Fibroblast of gingiva (primary cell): ENCODE measurements around the gene OR2T6.
"Not testable (repeated sequence)": the region's sequence is repeated elsewhere in the genome, so short reads cannot be mapped to it uniquely, and the experiment has no call there.

Source experiments
- DNase-seq: peaks from one replicate; pipeline ENCODE4 v3.0.0-alpha.2; 2011; ENCODE audit warnings: low read depth

The OR2T6 gene, protein sequence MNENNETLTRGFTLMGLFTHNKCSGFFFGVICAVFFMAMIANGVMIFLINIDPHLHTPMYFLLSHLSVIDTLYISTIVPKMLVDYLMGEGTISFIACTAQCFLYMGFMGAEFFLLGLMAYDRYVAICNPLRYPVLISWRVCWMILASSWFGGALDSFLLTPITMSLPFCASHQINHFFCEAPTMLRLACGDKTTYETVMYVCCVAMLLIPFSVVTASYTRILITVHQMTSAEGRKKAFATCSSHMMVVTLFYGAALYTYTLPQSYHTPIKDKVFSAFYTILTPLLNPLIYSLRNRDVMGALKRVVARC

DNA sequence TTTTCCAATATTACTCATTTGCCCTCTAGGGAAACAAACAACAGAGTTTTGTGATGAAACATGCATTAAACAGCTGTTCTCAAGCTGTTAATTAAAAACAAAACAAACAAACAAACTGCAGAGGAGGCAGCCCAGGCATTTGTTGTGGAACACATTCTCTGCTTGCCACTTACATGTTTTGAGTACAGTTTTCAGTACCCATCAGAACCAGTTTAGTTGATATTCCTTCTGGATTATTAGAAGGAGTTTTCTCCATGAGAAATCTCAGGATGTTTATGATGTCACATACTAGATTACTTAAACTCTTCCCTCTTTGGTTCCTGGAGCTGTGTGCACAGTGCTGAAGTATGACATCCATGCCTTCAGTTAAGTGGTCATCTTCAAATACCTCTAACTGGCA, at the start of gene OR2T6:
TSS of gene OR2T6 (plus strand) at position 301 of the 400 bp plus-strand sequence. CDS start 11,863 bp downstream, outside the sequence.
- no peak for DNase-seq

DNA sequence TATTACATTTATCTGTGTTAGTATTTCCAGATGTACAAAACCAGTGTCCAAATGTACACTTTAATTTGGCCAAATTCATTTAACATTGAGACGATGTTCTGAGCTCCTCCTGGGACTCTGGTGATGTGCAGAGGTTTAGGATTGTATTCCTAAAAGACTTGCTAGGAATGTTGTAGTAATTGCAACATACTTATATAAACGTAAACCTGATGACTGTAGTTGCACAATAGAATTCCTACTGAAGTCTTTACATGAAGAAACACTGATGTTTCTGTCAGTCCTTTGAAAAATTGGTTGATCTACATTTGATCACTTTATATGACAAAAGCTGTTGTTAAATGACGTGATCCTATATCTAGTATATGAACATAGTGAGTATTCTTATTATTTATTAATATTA, 32.1 kb upstream of the OR2T6 start:
- DNase-seq: no peak

DNA sequence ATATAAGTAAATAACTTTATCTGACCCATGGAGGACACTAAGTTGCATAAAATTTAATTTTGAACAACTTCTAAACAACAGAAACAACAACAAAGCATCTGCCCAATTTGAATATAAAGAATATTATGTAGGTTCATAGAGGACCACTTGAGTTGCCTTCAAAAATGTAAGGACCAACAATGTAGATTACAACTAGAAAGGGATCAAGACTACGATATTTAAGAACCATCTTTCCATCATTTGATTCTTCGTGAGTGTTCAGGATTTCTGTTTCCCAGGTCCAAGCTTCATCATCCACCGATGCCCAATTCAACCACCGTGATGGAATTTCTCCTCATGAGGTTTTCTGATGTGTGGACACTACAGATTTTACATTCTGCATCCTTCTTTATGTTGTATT, 27.1 kb upstream of the OR2T6 start, which contains the start of gene OR14C36:
TSS of gene OR14C36 (plus strand) at position 301 of the 400 bp plus-strand sequence. CDS start at position 301, 0 bp downstream.
- DNase-seq: no peak

DNA sequence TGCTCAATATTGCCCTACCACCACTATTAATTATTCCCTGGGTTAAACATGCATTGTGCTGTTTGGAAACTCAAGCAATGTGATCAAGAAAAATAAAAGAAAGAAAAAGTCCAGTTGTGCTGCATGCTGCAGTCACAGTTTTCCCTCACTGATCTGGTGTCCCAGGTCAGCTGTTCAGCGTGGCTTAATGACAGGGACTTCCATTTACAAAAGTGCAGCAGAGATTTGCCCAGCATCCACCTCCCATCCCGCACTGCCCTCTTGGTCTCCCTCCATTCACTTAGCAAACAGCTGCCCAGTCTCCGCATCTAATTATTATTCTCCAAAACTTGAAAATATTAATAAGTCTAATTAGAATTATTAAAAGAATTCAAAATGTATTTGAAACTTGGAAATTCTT, 16.1 kb upstream of the OR2T6 start:
- no peak for DNase-seq

DNA sequence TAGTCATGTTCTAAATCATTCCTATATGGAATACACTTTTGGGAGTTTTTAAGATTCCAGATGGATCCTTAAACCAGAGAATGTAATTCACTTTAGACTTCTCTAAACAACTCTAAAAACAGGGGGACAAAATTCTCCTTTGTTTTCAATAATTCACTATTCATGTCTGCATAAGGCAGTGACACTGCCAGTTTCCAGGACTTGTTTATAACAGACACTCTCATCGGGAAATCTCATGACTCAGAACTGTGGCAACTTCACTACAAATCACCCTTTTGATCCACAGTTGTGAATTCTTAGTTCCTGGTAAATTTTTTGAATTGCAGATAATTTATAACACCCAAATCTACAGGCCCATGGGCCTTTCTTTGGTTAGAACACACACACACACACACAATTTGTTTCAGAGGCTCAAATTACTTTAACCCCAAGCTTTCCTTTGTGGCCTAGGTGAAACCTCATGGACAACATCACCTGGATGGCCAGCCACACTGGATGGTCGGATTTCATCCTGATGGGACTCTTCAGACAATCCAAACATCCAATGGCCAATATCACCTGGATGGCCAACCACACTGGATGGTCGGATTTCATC, 14.3 kb upstream of the OR2T6 start, which contains the start of gene OR2T4:
TSS of gene OR2T4 (plus strand) at position 545 of the 595 bp plus-strand sequence. CDS start at position 545, 0 bp downstream.
- DNase-seq: no peak

DNA sequence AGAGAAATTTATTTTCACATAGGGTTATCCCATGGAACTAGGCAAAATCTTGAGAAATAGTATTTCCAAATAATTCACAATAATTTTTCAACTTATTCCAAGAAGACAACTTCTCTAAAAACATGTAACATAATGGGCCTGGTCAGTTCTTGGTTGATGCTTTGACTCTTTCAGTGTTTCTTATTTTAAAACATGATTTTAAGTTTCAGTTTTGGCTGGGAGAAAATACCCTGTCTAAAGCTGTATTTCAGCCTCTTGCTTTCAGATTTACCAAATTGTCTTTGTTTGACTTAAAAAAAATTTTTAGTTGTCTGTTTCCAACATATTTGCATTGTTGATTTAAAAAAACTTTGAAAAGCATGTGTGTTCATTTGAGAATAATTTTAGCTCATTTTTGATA, 8.9 kb upstream of the OR2T6 start:
- no peak for DNase-seq

DNA sequence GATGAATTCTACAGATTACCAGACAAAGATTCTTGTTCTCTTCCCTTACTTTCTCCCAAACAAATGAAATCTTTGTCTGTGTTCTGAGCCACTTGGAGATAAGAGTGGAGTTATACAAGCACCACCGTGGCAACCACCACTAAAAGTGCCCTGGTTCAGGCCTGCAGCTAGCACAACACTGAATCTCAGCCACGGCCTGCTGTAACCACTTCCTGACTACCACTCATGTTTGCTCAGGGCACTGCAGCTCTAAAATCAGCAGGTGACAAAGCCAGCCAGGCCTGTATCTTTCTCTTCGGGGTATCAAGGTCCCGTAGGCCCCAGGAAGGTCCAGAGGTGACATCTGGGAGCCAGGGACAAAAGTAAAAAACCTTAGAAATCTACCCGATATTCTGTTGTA, 3.2 kb upstream of the OR2T6 start:
- no peak for DNase-seq

DNA sequence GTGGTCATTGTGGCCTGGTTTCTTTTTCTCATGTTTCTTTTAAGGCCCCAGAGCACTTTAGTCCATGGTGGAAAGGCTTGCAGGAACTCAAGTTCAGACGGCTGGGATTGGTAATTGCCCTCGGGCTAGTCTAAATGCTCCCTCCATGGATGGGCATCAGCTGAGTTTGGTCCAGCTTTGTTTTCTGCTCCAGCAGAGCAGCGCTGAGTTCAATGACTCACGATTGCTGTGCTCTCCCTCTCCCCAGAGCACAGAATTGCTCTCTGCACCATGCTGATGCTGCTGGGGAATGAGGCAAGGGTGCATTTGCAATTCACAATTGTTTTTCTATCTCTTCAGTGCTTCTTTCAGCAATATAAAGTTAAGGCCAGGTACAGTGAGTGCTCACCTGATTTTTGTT, 1.8 kb upstream of the OR2T6 start:
- no peak for DNase-seq

DNA sequence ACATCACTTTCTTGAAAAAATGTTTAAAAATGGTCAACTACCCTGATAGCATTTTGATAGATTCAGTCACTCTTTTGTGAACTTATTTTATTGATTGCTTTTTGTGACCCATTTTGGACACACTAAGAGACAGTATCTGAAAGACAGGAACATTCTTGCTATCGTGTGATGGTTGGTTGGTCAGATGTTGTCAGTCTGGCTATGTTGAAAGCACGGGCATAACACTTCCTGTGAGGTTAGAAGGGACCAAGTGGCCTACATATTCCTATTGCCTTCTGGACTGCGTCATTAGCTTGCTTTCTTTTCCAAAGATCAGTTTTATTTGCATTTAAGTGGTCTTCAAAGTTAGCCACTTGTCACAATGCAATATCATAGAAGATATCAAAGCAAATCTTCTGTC, 1.4 kb downstream of the OR2T6 start:
- DNase-seq: no peak

DNA sequence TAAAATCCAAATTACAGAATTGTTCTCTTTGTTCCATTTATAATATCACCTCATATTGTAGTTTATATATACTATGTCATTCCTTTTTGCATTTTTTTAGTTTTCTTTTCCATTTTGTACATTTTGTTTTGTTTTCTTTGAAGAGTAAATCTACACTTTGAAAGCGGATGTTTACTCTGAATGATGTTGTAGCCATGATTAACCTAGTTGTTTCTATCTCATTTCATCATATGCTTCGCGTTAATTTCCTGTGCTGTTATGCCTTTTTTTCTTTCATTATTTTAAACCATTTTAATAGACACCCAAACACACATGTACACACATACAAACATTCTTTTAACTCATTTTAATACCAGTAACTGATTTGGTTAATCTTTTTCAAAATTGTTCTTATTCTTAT, 5.3 kb downstream of the OR2T6 start:
- no peak for DNase-seq

DNA sequence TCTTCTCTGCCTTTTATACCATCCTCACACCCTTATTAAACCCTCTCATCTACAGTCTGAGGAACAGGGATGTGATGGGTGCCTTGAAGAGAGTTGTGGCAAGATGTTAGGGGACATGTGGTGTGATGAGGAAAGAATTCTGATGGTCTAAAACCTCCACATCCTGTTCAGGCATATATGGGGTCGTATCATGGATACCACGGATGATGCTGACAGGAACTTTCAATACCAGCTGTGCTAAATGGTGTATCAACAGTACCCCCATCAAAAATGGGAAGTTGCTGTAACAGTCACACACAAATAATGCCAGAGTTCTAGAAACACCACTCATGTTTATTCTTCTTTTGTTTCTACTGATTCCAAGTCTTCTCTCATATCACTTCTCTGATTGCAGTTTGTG, 12.9 kb downstream of the OR2T6 start:
- DNase-seq: no peak

DNA sequence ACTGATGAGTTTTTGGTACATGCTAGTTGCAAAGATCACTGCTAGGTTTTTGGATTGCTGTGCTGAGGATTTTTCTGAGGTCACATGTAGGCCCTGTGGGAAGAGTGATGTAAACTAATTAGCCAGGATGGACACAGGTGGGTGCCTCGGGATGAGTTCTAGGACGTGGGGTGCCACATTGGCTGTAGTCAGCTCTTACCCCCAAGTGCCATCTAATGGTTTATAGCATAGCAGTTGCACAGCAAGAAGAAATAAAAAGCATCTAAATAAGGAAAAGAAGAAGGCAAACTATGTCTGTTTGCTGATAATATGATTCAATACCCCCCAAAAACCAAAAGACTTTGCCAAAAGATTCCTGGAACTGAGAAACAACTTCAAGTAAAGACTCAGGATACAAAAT, 17.5 kb downstream of the OR2T6 start:
- DNase-seq: no peak

DNA sequence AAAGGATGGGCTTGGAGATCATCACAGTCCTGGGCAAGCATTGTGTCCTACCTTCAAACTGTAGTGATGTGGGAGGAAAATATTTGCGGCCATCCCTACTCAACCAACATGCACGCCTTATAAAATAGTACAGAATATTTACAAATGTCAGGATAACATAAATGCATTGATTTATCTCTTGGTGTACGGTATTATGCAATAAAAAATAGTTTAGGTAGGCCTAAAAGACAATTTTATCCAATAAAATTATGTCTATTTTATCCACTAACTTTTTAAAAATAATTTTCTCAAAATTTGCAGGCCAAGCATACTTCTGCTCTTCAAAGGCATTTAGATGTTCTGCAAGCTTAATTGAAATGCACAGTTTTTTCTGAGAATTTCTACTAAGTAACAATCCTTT, 27.2 kb downstream of the OR2T6 start, which contains the start of gene OR2T1:
TSS of gene OR2T1 (plus strand) at position 301 of the 400 bp plus-strand sequence. CDS start 3,100 bp downstream, outside the sequence.
- no peak for DNase-seq

DNA sequence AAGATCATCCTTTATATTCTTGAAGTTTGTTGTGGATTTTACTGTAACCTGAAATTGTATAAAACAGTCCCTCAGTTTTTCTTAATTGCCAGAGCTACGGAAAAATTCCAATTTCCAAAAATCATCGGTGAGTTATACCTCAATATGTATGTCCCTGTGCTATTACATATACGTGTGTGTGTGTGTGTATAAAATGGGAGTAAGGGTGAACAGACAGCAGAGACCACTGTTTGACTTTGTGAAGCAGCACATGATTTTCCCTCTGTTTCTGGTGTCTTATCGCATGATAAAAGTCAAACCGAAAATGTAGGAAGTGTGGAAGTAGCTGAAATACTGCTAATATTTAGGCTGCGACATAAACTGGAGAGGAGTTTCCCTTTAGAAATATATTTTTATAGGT, 28.5 kb downstream of the OR2T6 start:
- no peak for DNase-seq

DNA sequence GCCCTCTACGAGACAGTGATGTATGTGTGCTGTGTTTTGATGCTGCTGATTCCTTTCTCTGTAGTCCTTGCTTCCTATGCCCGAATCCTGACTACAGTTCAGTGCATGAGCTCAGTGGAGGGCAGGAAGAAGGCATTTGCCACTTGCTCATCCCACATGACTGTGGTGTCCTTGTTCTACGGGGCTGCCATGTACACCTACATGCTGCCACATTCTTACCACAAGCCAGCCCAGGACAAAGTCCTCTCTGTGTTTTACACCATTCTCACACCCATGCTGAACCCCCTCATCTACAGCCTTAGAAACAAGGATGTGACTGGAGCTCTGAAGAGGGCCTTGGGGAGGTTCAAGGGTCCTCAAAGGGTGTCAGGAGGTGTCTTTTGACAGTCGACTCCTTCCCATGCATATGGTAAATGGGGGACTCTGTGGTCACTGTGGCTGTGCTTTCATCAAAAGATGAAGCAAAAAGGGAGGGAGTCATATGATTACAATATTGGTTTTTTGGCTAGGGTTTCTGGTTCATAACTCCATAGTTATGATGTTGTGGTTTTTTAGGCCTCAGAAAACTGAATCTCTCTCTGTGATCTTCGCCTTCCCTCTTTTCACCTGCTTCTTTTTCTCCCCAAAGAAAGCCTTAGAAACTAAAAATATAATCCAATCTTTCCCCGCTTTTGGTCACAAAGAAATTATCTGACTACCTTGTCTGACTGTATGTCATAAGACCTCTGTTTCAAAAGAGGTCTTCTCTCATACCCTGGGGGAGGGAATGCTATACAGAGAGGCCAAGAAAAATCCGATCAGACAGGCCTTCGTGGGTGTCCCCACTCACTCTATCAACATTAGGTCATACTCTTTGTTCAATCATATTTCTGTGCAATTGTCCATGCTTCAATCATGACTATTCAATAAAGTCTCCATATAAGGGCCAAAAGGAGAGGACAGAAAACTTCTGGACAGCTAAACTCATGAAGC, 31.5 kb downstream of the OR2T6 start:
- no peak for DNase-seq

DNA sequence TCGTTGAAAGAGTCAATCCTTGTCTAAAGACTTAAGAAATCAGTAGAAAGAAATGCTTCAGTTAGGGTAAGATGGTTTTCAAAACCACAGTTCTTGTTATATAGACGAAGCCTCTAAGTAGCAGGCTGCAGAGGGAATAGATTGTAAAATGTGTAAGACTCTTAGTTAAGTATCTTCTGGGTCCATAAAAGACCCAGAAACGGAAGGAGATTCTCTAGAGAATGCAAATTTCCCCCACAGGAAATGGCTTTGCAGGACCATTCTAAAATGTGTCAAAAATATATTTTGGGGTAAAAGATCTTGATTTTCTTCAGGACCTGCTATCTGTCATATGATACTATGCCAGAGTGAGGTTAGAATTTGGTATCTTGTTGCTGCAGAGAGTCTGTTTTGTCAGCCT, 40.7 kb downstream of the OR2T6 start:
- DNase-seq: no peak

DNA sequence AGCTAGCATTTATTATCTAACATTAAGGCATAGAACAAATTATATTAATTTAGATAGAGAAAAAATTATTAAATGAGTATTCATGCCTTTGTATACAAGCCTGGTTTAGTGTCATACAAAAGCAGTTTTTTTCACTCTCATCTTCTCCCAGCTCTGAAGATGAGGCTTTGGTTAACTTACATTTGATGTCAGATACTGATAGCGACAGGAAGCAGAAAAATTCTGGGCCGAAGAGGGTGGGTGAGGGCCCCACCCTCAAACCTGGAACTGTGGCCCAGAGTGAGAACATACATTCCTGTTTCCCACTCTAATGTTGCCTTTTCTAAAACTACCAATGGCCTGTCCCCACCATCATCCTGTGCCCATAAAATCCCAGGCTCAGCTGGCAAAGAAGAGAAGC, 42.3 kb downstream of the OR2T6 start:
- no peak for DNase-seq

DNA sequence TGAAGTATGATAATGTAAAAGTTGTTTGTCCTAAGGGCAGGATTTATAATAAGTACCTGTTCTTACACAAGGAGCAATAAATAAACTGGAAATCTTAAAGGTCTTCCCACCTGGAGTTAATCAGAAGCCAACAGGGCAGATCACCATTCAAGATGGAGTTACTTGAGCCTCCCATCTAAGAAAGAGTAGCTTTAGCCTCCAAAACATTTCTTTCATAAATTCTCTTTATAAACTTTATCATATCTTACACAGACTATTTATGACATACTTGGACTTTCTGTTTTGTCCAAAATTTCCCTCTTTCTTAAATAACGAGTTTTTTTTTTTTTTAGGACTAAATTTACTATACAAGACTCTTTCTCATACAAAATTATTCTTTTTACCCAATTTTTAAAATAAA, 45.8 kb downstream of the OR2T6 start:
- DNase-seq: no peak

DNA sequence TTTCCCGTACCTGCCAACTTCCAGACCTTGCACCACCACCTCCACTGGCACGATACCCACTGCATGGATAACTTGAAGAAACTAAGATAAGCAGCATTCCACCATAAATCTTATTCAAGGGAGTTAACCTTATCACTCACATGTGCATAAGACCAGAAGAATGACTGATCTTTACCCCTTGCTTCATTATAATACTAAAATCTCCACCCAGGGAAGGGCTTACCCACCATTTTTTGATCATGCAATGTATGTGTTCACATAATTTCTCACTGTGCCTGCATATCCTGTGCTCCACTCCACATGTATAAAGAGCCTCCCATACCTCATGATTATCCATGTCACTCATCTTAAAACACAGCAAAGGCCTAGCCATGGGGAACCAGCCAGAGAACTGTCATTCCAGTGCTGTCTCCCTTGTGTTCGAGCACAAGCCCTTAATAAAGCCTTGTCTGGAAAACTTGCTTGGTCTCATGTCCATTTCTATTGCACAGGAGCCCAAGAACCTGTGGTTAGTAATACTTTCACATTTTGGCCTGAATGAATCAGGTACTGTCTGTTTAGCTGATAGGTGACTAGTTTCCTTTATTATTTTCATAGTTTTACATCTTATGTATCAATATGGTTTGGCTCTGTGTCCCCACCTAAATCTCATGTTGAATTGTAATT, 52.1 kb downstream of the OR2T6 start:
- not testable (repeated sequence) for DNase-seq

DNA sequence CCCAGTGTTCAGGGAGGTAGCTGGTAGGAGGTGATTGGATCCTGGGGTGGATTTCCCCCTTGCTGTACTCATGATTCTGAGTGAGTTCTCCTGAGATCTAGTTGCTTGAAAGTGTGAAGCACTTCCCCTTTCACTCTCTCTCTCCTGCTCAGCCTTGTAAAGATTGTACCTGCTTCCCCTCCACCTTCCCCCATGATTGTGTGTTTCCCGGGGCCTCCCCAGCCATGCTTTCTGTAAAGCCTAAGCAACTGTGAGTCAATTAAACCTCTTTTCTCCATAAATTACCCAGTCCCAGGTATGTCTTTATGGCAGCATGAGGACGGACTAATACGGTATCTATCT, 52.6 kb downstream of the OR2T6 start:
- not testable (repeated sequence) for DNase-seq

DNA sequence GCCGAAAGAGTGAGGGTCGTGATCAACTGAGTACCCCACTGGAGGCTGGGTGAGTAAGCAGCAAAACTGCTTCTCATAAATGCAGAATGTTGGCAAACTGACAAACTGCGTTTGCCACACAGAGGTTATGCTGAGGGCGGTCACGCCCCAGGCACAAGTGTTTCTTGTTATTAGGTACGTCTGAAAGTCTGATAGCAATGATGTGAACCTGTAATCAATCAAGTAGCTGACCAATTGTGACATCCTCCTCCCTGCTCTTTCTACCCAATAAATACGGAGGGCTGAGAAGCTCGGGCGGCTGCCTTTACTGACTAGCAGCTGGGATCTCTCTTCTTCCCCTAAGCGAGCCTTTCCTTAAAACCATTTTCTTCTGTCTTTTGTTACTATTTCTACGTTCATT, 56.1 kb downstream of the OR2T6 start:
- not testable (repeated sequence) for DNase-seq

DNA sequence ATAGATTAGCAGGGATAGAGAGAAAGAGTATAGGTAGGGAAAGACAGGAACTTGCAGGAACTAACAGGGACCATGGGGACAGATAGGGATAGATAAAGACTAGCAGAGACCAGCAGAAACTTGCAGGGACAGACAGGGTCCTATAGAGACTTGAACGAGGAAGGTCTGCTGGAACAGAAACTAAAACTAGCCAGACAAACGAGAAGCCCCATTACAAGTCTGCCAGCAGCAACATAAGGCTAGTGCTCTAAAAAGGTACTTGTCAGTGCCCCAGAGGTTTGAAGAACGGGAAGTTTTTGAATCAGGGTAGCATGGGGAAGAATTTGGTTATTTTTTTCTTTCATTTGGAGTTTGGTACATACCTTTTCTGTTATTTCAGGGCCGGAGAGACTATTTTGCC, 56.7 kb downstream of the OR2T6 start:
- DNase-seq: not testable (repeated sequence)
